ENCODE results near the gene GPD2. TPM values are rescaled to one million over a fixed set of nuclear protein-coding genes. Genes with fewer than 3 reads are reported as not detected.

Gene GPD2
- total RNA-seq, 2 donors from 2014 or later = 61.1 to 76.2 TPM

DNA sequence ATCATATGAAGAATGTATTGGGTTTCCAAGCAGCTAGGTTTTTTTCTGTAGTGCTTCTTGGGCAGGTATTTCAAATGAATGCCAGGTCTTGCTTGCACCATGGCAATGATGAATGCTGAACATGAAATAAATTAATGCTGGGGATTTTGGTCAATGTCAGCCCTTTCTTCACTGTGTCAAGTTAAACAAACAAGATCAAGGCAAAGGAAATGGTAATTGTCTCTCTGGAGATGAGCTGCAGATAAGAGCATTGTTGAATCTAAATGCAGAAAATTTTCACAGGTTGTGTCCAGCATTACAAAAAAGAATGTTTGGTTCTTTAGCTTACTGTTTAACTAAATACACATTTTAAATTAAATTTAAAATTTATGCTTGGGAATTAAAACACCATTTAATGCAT is 144.3 kb downstream of the GPD2 start:
- H3K27me3 ChIP-seq = no peaks in the 10 kb centered on the region
- DNase-seq = no peak
- no peaks in the 10 kb centered on the region for H3K9me3 ChIP-seq
- H3K4me3 ChIP-seq = no peak overlapping the region
- TF ChIP-seq, protein P1, sequence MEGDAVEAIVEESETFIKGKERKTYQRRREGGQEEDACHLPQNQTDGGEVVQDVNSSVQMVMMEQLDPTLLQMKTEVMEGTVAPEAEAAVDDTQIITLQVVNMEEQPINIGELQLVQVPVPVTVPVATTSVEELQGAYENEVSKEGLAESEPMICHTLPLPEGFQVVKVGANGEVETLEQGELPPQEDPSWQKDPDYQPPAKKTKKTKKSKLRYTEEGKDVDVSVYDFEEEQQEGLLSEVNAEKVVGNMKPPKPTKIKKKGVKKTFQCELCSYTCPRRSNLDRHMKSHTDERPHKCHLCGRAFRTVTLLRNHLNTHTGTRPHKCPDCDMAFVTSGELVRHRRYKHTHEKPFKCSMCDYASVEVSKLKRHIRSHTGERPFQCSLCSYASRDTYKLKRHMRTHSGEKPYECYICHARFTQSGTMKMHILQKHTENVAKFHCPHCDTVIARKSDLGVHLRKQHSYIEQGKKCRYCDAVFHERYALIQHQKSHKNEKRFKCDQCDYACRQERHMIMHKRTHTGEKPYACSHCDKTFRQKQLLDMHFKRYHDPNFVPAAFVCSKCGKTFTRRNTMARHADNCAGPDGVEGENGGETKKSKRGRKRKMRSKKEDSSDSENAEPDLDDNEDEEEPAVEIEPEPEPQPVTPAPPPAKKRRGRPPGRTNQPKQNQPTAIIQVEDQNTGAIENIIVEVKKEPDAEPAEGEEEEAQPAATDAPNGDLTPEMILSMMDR (IDR thresholded peaks at IDR 0.05) = no peak
- intact Hi-C loops (cut with DNase I) = loop anchor here (10.0 kb wide), 2 partner anchors 246 to 314 kb away; partner anchors contain the start of gene NR4A2
- H3K27ac ChIP-seq = no peak overlapping the region
- H3K9ac ChIP-seq (ENCODE audit: low read depth in 2 of 2, low read length in 2 of 2) = no peak overlapping the region
- H3K4me1 ChIP-seq = no peaks in the 10 kb centered on the region
- H3K36me3 ChIP-seq = no peaks in the 10 kb centered on the region

DNA sequence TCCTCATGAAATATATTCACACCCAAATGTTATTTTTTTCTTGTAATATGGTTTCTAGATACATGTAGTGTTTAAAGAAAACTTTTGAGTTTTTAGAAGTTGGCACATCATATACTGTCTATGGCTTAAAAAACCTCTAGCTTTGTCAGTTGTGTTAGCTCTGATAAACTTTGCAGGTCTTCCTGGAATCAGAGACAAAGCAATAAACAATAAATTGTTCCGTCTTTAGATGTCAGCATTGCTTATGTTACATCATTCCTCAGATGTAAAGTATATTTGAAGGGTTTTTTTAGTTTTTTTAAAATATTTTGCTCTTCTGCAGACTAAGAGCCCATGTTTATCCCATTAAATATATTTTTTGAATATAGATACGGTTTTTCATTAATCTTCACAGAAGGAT is 145.1 kb downstream of the GPD2 start:
- intact Hi-C loops (cut with DNase I) = loop anchor here (10.0 kb wide), 2 partner anchors 246 to 314 kb away; partner anchors contain the start of gene NR4A2
- no peak for DNase-seq
- Histone ChIP-seq H3K36me3 (no peaks in the 10 kb centered on the region), H3K4me3 (no peak overlapping the region), H3K27me3 (no peaks in the 10 kb centered on the region), H3K4me1 (no peaks in the 10 kb centered on the region), H3K9ac (ENCODE audit: low read depth in 2 of 2, low read length in 2 of 2) (no peak overlapping the region), H3K9me3 (no peaks in the 10 kb centered on the region), H3K27ac (no peak overlapping the region)
- TF ChIP-seq, protein P1 (IDR thresholded peaks at IDR 0.05) = no peak

DNA sequence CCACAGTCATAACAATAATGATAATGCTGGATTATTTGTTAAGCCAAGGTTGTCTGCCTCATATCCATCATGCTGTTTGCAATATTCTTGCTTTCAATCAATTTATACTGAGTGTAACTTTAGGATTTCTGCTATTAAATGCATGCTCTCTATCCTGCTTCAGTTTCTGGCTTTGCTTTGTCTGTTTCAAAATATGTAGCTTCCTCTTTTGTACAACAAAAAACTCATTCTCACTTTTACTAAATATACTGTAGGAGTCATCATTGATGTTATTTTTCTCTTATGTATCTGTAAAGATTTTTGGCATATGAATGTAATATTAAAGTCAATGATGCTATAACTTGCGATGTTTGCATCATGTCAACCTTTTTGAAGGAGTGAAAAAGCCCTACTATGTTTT is 149.3 kb downstream of the GPD2 start:
- no peak overlapping the region for H3K4me3 ChIP-seq
- H3K9ac ChIP-seq (ENCODE audit: low read depth in 2 of 2, low read length in 2 of 2) = no peak overlapping the region
- intact Hi-C loops (cut with DNase I) = loop anchor here (10.0 kb wide), 2 partner anchors 251 to 309 kb away; partner anchors contain the start of gene NR4A2
- no peaks in the 10 kb centered on the region for H3K36me3 ChIP-seq
- no peaks in the 10 kb centered on the region for H3K9me3 ChIP-seq
- no peaks in the 10 kb centered on the region for H3K27me3 ChIP-seq
- H3K27ac ChIP-seq = no peak overlapping the region
- no peaks in the 10 kb centered on the region for H3K4me1 ChIP-seq
- DNase-seq = no peak
- TF ChIP-seq, protein P1 (IDR thresholded peaks at IDR 0.05) = no peak

DNA sequence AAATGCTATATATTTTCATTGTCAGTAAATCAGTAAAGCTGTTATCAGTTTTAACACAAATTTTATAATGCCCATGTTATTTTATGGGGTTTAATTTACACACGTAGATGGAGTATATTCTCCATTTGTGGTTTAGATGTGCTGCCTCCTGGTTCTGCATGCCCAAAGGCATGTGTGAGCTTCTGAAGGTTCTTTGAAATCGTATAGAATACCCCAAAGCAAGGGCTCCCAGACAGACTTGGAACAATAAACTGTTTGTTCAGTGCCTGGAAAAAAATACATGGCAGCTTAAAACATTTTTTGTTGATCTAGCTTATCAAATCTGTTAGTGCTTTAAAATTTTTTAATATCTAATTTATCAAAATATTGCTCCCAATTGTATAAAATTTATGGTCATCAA is 150.4 kb downstream of the GPD2 start:
- intact Hi-C loops (cut with DNase I) = loop anchor here (10.0 kb wide), 2 partner anchors 252 to 308 kb away; partner anchors contain the start of gene NR4A2
- Histone ChIP-seq H3K36me3 (no peaks in the 10 kb centered on the region), H3K4me1 (no peaks in the 10 kb centered on the region), H3K27ac (no peak overlapping the region), H3K4me3 (no peak overlapping the region), H3K9ac (ENCODE audit: low read depth in 2 of 2, low read length in 2 of 2) (no peak overlapping the region), H3K9me3 (no peaks in the 10 kb centered on the region), H3K27me3 (no peaks in the 10 kb centered on the region)
- TF ChIP-seq, protein P1 (IDR thresholded peaks at IDR 0.05) = no peak
- DNase-seq = no peak

DNA sequence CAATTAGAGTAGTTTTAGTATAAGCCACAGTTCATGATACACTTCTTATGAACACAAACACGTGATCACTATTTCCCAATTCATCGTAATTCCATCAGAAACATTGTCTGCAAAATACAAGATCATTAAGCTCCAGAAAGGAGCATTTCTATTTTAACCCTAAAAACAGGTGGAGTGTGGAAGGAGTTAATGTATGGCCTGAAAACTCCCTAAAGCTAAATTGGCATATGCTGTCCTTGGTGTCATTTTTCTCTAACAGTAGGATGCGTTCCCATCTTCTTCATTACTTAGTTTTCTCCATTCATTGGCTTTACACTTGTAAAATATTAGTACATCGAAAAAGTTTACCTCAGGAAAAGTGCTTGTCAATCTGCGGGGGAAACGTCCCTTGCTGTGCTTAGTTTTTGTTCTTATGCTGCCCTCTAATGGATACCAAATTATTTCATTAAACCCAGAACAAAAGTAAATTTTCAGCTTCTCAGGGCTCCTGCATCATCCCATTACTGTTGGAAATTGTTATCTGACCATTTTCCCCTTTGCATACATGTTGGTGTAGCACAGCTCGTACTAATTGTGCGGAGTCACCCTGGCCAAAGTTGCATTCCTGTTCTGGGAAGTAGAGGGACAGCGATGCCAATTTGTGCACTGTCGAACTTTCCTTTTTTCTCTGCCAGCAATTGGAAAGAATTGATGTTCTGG is 153.4 kb downstream of the GPD2 start:
- Histone ChIP-seq H3K9ac (ENCODE audit: low read depth in 2 of 2, low read length in 2 of 2) (no peak overlapping the region), H3K4me1 (no peaks in the 10 kb centered on the region), H3K27me3 (no peaks in the 10 kb centered on the region), H3K27ac (no peak overlapping the region), H3K4me3 (no peak overlapping the region), H3K36me3 (no peaks in the 10 kb centered on the region), H3K9me3 (no peaks in the 10 kb centered on the region)
- no peak for DNase-seq
- intact Hi-C loops (cut with DNase I) = loop anchor here (10.0 kb wide), 3 partner anchors 255 to 1215 kb away; partner anchors contain the start of gene NR4A2
- TF ChIP-seq, protein P1 (IDR thresholded peaks at IDR 0.05) = peak; percentile 31

All from colonic mucosa (tissue), 4 donors.